ENCODE data around the gene FAM171A2. TPM values are rescaled to one million over a fixed set of nuclear protein-coding genes. Genes with fewer than 3 reads are reported as not detected.

Gene FAM171A2
- total and polyA plus RNA-seq, 2 of the 4 experiments (the other 2 are of a cell fraction): 3.2 to 5.9 TPM

DNA sequence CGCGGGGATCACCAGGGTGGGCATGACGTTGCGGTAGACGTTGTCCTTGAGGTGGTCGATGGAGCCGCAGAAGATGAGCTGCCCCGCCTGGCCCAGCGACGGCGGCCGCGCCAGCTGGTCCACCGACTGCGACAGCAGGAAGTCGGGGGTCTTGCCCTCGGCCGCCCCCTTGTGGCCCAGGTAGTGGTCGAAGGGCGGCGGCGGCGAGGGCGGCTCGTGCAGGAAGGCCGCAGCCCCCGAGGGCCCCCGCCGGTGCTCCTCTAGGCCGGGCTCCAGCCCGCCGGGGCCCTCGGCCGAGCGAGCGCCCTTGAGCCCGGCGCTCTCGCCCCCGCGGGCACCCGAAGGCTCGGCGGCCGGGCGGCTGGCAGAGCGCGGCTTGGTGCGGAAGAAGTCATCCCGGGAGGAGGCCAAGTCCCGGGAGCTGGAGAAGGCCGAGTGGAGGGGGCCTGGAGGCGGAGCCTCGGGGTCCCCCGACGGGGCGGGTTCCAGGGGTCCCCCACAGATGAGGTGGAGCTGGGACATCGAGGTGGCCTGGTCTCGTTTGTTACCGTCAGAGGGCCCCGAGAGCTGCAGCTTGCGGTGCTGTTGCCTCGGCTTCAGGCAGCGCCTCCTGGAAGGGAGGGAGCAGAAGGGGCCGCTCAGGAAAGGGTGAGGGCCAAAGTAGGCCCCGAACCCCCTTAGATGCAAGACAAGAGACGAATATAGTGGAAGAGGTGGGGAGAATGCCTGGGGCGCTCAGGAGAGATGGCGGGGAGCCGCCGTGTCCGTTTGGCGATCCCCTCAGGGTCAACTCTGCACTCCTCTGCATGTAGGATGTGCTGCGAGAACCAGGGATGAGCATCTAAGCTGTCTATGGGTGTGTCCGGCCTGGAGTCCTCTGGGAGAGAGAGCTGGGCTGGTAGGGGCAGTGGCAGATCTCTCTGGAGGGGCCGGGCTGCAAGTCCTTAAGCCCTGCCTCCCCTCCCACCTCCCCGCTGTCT is 8.8 kb downstream of the FAM171A2 start:
- no peak overlapping the region for H3K27ac ChIP-seq (ENCODE audit: insufficient read depth, low read length)
- intact Hi-C loops (cut with micrococcal nuclease): no loop called here
- H3K4me2 ChIP-seq (ENCODE audit: low read depth, low read length): no peak overlapping the region
- POLR2A ChIA-PET (ENCODE audit: unreplicated experiment): no interaction called here
- peaks cover 0 to 6% of the 10 kb centered on the region in 2 experiments; a peak in 1 of 4 replicates for H3K79me1 ChIP-seq (ENCODE audit: low read depth in 1 of 2, low read length in 2 of 2)
- 80% methylated on average over 43 of the region's 77 CpGs; no CpG with 5 or more reads in 1 of the 2 experiments for WGBS, 2 experiments (ENCODE audit: extremely low coverage in 2 of 2, insufficient read length in 1 of 2)
- dilution Hi-C loops (cut with HindIII; ENCODE audit: low sequenced_read_pairs, unreplicated experiment): no loop called here
- no peak overlapping the region for H2BK120ac ChIP-seq (ENCODE audit: low read depth, low read length)
- DNase-seq (no peak), ATAC-seq (ENCODE audit: low read depth) (no peak)
- no peak overlapping the region for H4K91ac ChIP-seq (ENCODE audit: insufficient read depth, low read depth, low read length)
- no peak overlapping the region for H3K9ac ChIP-seq (ENCODE audit: low read depth, low read length)
- H3K36me3 ChIP-seq (ENCODE audit: control insufficient read depth, insufficient read depth, low read length): peaks cover 39% of the 10 kb centered on the region
- no peak overlapping the region for H2BK5ac ChIP-seq (ENCODE audit: low read depth, low read length, poor library complexity, severe bottlenecking)
- no peak overlapping the region for H2AK5ac ChIP-seq (ENCODE audit: low read depth, low read length)
- no peak overlapping the region for H3K56ac ChIP-seq (ENCODE audit: extremely low read depth, insufficient read depth, low read length)
- no peak overlapping the region for H3K23ac ChIP-seq (ENCODE audit: low read depth, low read length)
- no peaks in the 10 kb centered on the region for H3K27me3 ChIP-seq (ENCODE audit: control insufficient read depth, insufficient read depth, low read length)
- H2BK15ac ChIP-seq (ENCODE audit: low read depth, low read length): no peak overlapping the region
- TF ChIP-seq CEBPB (IDR thresholded peaks at IDR 0.05; ENCODE audit: low read depth, low read length) (no peak), SMC3 (IDR thresholded peaks at IDR 0.05; ENCODE audit: low read depth, low read length) (no peak), NFE2L2 (IDR thresholded peaks at IDR 0.05; ENCODE audit: low read depth, low read length) (no peak), BHLHE40 (IDR thresholded peaks at IDR 0.05; ENCODE audit: low read depth, low read length) (no peak), RAD21 (IDR thresholded peaks at IDR 0.05; ENCODE audit: low read length) (no peak), FOS (IDR thresholded peaks at IDR 0.05; ENCODE audit: low read depth, low read length) (no peak), RFX5 (IDR thresholded peaks at IDR 0.05; ENCODE audit: low read depth, low read length) (no peak), MXI1 (IDR thresholded peaks at IDR 0.05; ENCODE audit: borderline replicate concordance, low read depth, low read length) (no peak), MAFK (IDR thresholded peaks at IDR 0.05; ENCODE audit: low read depth, low read length) (no peak), CHD1 (IDR thresholded peaks at IDR 0.05; ENCODE audit: low read depth, low read length) (no peak)
- TF ChIP-seq, protein P1, sequence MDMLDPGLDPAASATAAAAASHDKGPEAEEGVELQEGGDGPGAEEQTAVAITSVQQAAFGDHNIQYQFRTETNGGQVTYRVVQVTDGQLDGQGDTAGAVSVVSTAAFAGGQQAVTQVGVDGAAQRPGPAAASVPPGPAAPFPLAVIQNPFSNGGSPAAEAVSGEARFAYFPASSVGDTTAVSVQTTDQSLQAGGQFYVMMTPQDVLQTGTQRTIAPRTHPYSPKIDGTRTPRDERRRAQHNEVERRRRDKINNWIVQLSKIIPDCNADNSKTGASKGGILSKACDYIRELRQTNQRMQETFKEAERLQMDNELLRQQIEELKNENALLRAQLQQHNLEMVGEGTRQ (IDR thresholded peaks at IDR 0.05; ENCODE audit: low read depth, low read length): no peak
- H3K18ac ChIP-seq (ENCODE audit: low read depth, low read length): no peak overlapping the region
- H2AK9ac ChIP-seq (replicated peaks; ENCODE audit: low read depth, low read length, poor library complexity): no peak overlapping the region
- H2BK20ac ChIP-seq (ENCODE audit: low read depth, low read length): no peak overlapping the region
- CTCF ChIA-PET: interaction anchor here (0.5 kb wide), 1 partner anchor 333 kb away, joined by 4 read pairs; no protein-coding TSS in a partner anchor
- no peak overlapping the region for H3K4ac ChIP-seq (ENCODE audit: low read depth, low read length)
- H3K4me1 ChIP-seq (ENCODE audit: control insufficient read depth, insufficient read depth, low read length): no peaks in the 10 kb centered on the region
- H3K9me3 ChIP-seq (ENCODE audit: control insufficient read depth, insufficient read depth, low read length): no peaks in the 10 kb centered on the region
- BruUV-seq (replicated peaks): no TSS peak
- H4K20me1 ChIP-seq (ENCODE audit: insufficient read depth, low read length): peaks cover 8% of the 10 kb centered on the region; the same call in 1 of the 2 replicates
- in situ Hi-C loops (cut with MboI; ENCODE audit: low sequenced_read_pairs): no loop called here
- H3K14ac ChIP-seq (replicated peaks; ENCODE audit: low read depth, low read length): no peak overlapping the region
- peak overlapping the region; percentile 32 for H2AFZ ChIP-seq (replicated peaks; ENCODE audit: low read length, poor library complexity)
- H4K8ac ChIP-seq (ENCODE audit: low read depth in 2 of 2, low read length in 2 of 2): no peak overlapping the region
- no peaks in the 10 kb centered on the region for H3K9me1 ChIP-seq (ENCODE audit: insufficient read depth, low read length)
- H4K5ac ChIP-seq (ENCODE audit: low read depth, low read length): no peak overlapping the region
- H3K4me3 ChIP-seq (ENCODE audit: insufficient read depth, low read depth, low read length): no peak overlapping the region

Measured in IMR-90 (cell line).